Neural crest cell (in vitro differentiated cells): ENCODE measurements around the gene ZNF568. TPM values are rescaled to one million over a fixed set of nuclear protein-coding genes. Genes with fewer than 3 reads are reported as not detected.

Experiments
- DNase-seq: peaks from one replicate; pipeline ENCODE4 v3.0.0; 2021; ENCODE audit warnings: low read depth, mixed read lengths, low spot score
- H3K27ac Mint-ChIP-seq: one replicate; pipeline ENCODE4 v1.8.0; 2021; ENCODE audit warnings: mild to moderate bottlenecking, mixed read lengths; ENCODE audit not compliant: unreplicated experiment
- H3K27me3 Mint-ChIP-seq: 2 replicates; pipeline ENCODE4 v1.8.0; 2021; ENCODE audit warnings: low read depth, mild to moderate bottlenecking, mixed read lengths
- H3K36me3 Mint-ChIP-seq: 2 replicates; pipeline ENCODE4 v1.8.0; 2021; ENCODE audit warnings: low read depth, mild to moderate bottlenecking, mixed read lengths
- H3K4me1 Mint-ChIP-seq: 2 replicates; pipeline ENCODE4 v1.8.0; 2021; ENCODE audit warnings: mixed read lengths
- H3K4me3 Mint-ChIP-seq: one replicate; pipeline ENCODE4 v1.8.0; 2021; ENCODE audit warnings: mild to moderate bottlenecking, mixed read lengths
- H3K9me3 Mint-ChIP-seq: 2 replicates; pipeline ENCODE4 v1.8.0; 2021; ENCODE audit warnings: mixed read lengths
- total RNA-seq: library from RNA; stranded (reverse); gene quantifications from 2 replicates; pipeline ENCODE4 v1.2.1, GENCODE V29; 2021
- TF ChIP-seq, protein P1 (sequence below): fragments of 200-600 bp; sonication (generic); conservative IDR thresholded peaks from 2 replicates; pipeline ENCODE4 v1.5.0; 2021; ENCODE audit warnings: antibody characterized with exemption, mild to moderate bottlenecking

ZNF568 gene
- total RNA-seq, 1 donor from 2014 or later = 6.1 TPM

DNA sequence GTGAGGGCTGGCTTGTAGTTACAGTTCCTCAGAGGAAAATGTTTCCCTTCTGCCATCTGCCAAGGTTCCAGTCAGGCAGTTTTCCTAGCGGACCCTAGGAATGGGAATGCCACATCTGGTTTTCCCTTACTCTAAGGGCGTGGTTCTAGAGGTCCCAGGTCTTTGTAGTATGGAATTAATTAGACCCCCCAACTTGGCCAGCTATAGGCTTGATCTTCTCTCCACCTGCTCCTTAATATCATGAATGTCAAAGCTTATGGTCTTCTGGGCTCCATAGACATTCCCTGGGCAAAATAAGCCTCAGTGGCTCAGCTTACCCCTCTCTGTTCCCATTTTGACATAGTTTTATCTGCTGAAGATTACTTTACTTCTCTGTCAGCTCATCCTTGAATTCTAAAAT is 70.0 kb downstream of the ZNF568 start:
- Mint-ChIP-seq H3K4me3 (no peak overlapping the region), H3K27ac (no peak overlapping the region), H3K36me3 (peaks cover 17% of the 10 kb centered on the region), H3K9me3 (peaks cover 19% of the 10 kb centered on the region), H3K4me1 (no peaks in the 10 kb centered on the region), H3K27me3 (no peaks in the 10 kb centered on the region)
- DNase-seq = no peak
- TF ChIP-seq, protein P1, sequence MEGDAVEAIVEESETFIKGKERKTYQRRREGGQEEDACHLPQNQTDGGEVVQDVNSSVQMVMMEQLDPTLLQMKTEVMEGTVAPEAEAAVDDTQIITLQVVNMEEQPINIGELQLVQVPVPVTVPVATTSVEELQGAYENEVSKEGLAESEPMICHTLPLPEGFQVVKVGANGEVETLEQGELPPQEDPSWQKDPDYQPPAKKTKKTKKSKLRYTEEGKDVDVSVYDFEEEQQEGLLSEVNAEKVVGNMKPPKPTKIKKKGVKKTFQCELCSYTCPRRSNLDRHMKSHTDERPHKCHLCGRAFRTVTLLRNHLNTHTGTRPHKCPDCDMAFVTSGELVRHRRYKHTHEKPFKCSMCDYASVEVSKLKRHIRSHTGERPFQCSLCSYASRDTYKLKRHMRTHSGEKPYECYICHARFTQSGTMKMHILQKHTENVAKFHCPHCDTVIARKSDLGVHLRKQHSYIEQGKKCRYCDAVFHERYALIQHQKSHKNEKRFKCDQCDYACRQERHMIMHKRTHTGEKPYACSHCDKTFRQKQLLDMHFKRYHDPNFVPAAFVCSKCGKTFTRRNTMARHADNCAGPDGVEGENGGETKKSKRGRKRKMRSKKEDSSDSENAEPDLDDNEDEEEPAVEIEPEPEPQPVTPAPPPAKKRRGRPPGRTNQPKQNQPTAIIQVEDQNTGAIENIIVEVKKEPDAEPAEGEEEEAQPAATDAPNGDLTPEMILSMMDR = no peak

DNA sequence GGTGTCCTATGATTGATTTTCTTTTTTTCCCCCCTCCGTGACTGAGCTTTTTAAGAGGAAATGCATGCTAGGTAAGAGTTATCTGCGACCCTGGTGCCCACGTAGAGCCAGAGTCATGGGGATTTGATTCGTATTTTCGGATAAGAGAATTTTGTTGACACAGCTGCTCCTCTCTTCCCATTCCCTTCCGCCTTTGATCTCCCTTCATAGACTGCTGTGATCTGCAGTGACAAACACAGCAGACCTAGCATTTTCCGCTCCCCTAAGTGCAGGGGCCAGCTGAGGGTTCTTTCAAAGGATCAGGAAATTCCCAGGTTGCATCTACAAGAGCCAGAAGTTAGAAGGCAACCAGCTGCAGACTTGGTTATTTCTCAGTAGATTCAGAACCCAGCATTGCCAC is 70.5 kb downstream of the ZNF568 start:
- no peaks in the 10 kb centered on the region for H3K27me3 Mint-ChIP-seq
- DNase-seq = no peak
- no peak overlapping the region for H3K27ac Mint-ChIP-seq
- H3K4me3 Mint-ChIP-seq = no peak overlapping the region
- TF ChIP-seq, protein P1 = no peak
- peaks cover 20% of the 10 kb centered on the region for H3K9me3 Mint-ChIP-seq
- H3K36me3 Mint-ChIP-seq = peaks cover 20% of the 10 kb centered on the region
- no peaks in the 10 kb centered on the region for H3K4me1 Mint-ChIP-seq

DNA sequence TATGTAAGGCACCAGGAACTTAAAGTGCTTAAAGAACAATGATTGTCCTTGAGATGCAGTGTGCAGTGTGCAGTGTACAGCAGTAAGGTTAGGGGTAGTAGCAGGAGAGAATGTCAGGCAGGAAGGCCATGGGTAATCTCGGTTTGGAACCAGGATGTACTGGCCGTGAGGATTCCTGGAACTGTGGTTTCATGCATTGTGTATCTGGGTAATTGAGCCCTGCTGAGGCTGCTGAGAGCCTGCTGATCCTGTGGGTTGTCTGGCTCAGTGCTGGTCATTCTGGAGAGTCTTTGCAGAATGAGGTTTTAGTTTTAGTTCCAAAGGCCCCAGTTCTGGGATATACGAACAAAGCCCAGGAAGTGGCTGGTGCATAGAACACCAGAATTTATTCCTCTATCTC is 71.0 kb downstream of the ZNF568 start:
- Mint-ChIP-seq H3K27me3 (no peaks in the 10 kb centered on the region), H3K4me1 (no peaks in the 10 kb centered on the region), H3K4me3 (no peak overlapping the region), H3K27ac (no peak overlapping the region), H3K9me3 (peaks cover 22% of the 10 kb centered on the region), H3K36me3 (peaks cover 20% of the 10 kb centered on the region)
- TF ChIP-seq, protein P1 = no peak
- no peak for DNase-seq

DNA sequence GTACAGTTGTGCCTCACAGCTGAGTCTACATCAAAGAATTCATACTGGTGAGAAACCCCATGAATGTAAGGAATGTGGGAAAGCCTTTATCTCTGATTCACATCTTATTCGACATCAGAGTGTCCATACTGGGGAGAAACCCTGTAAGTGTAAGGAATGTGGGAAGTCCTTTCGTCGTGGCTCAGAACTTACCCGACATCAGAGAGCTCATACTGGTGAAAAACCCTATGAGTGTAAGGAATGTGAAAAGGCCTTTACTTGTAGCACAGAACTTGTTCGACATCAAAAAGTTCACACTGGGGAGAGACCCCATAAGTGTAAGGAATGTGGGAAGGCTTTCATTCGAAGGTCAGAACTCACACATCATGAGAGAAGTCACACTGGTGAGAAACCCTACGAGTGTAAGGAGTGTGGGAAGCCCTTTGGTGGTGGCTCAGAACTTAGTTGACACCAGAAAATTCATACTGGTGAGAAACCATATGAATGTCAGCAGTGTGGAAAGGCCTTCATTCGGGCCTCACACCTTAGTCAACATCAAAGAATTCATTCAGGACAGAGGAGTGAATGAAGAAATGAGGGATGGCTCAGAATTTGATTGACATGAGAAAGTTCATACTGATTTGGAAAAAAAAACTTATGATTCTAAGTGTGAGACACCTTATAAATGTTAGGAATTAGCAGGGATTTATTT is 81.2 kb downstream of the ZNF568 start:
- TF ChIP-seq, protein P1 = no peak
- Mint-ChIP-seq H3K27me3 (no peaks in the 10 kb centered on the region), H3K36me3 (peaks cover 47% of the 10 kb centered on the region), H3K27ac (no peak overlapping the region), H3K4me1 (no peaks in the 10 kb centered on the region), H3K4me3 (no peak overlapping the region), H3K9me3 (peaks cover 32% of the 10 kb centered on the region)
- no peak for DNase-seq

DNA sequence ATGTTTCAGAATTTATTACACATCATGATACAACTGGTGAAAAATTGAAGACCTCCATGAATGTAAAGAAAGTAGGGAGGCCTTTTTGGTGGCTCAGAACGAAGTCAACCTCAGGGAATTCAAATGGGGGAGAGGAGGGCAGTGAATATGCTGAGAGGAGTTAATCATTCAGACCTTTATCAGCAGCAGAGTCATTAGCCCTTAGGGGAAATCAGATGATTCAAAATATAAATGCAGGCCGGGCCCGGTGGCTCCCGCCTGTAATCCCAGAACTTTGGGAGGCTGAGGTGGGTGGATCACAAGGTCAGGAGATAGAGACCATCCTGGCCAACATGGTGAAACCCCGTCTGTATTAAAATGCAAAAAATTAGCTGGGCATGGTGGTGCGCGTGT is 81.7 kb downstream of the ZNF568 start:
- H3K9me3 Mint-ChIP-seq = peaks cover 30% of the 10 kb centered on the region
- H3K4me3 Mint-ChIP-seq = no peak overlapping the region
- H3K27me3 Mint-ChIP-seq = no peaks in the 10 kb centered on the region
- H3K36me3 Mint-ChIP-seq = peaks cover 42% of the 10 kb centered on the region
- no peaks in the 10 kb centered on the region for H3K4me1 Mint-ChIP-seq
- TF ChIP-seq, protein P1 = no peak
- no peak overlapping the region for H3K27ac Mint-ChIP-seq
- DNase-seq = no peak
